CD14-positive monocyte (primary cell): ENCODE measurements around the gene CES4A. TPM values are rescaled to one million over a fixed set of nuclear protein-coding genes. Genes with fewer than 3 reads are reported as not detected.

Experiments
- DNase-seq, 3 donors: peaks; one replicate each; pipeline ENCODE4 v3.0.0-alpha.2; 2011 to 2022
- H2AFZ ChIP-seq: 2 replicates; pipeline ENCODE4 v1.6.0; 2012; ENCODE audit warnings: mild to moderate bottlenecking, low read depth, low read length, inconsistent platforms; ENCODE audit not compliant: insufficient read depth, poor library complexity, severe bottlenecking
- H3K27ac ChIP-seq, 2 donors: 1 replicate in 1 of 2; 2 replicates in 1 of 2; pipeline ENCODE4 v1.5.1; 2012 to 2013; ENCODE audit warnings: low read length in 2 of 2, control low read depth in 1 of 2, inconsistent platforms in 1 of 2, low read depth in 1 of 2, mild to moderate bottlenecking in 1 of 2
- H3K27me3 ChIP-seq, 2 donors: one replicate each; pipeline versions ENCODE4 v1.6.0 to v1.6.1; 2011 to 2013; ENCODE audit warnings: low read length in 2 of 2; ENCODE audit not compliant: control insufficient read depth in 2 of 2, insufficient read depth in 2 of 2
- H3K36me3 ChIP-seq, 2 donors: replicated peaks in 1 of 2; 1 replicate in 1 of 2; 2 replicates in 1 of 2; pipeline versions ENCODE4 v1.5.1 to v1.6.1; 2012 to 2013; ENCODE audit warnings: low read length in 2 of 2, control low read depth in 1 of 2, inconsistent platforms in 1 of 2, mild to moderate bottlenecking in 1 of 2; ENCODE audit not compliant: insufficient read depth in 2 of 2, control insufficient read depth in 1 of 2
- H3K4me1 ChIP-seq, 2 donors: 1 replicate in 1 of 2; 2 replicates in 1 of 2; pipeline versions ENCODE4 v1.5.1 to v1.6.1; 2012 to 2013; ENCODE audit warnings: low read length in 2 of 2, control low read depth in 1 of 2, inconsistent platforms in 1 of 2, mild to moderate bottlenecking in 1 of 2, moderate library complexity in 1 of 2; ENCODE audit not compliant: insufficient read depth in 2 of 2, control insufficient read depth in 1 of 2
- H3K4me2 ChIP-seq: replicated peaks from 2 replicates; pipeline ENCODE3; 2012; ENCODE audit warnings: low read length, moderate library complexity, mild to moderate bottlenecking; ENCODE audit not compliant: poor library complexity, severe bottlenecking; ENCODE audit errors: extremely low read depth
- H3K4me3 ChIP-seq, 3 experiments: fragments of 200-600 bp in 1 of 3; sonication (generic) in 1 of 3; replicated peaks in 1 of 3; 1 replicate in 2 of 3; 2 replicates in 1 of 3; pipeline ENCODE4 v1.5.1; 2011 to 2013; ENCODE audit warnings: low read length in 3 of 3, mild to moderate bottlenecking in 3 of 3, control low read depth in 2 of 3, low read depth in 2 of 3, inconsistent platforms in 1 of 3, moderate library complexity in 1 of 3
- H3K79me2 ChIP-seq: 2 replicates; pipeline ENCODE4 v1.6.0; 2012; ENCODE audit warnings: mild to moderate bottlenecking, control low read depth, inconsistent platforms, low read length, moderate library complexity; ENCODE audit not compliant: insufficient read depth
- H3K9ac ChIP-seq: 2 replicates; pipeline ENCODE4 v1.6.0; 2017; ENCODE audit warnings: low read length, mild to moderate bottlenecking; ENCODE audit not compliant: insufficient read depth, poor library complexity, severe bottlenecking
- H3K9me3 ChIP-seq, 2 donors: replicated peaks in 1 of 2; 1 replicate in 1 of 2; 2 replicates in 1 of 2; pipeline versions ENCODE4 v1.5.1 to v1.6.1; 2012 to 2013; ENCODE audit warnings: low read length in 2 of 2, control low read depth in 1 of 2; ENCODE audit not compliant: control insufficient read depth in 1 of 2, insufficient read depth in 1 of 2
- H4K20me1 ChIP-seq: 2 replicates; pipeline ENCODE4 v1.6.0; 2012; ENCODE audit warnings: mild to moderate bottlenecking, low read length, control low read depth, moderate library complexity; ENCODE audit not compliant: insufficient read depth
- H3K27ac Mint-ChIP-seq, 7 donors: one replicate each; pipeline ENCODE4 v1.8.0; 2020; ENCODE audit warnings: mild to moderate bottlenecking in 7 of 7, mixed read lengths in 7 of 7, moderate library complexity in 6 of 7, inconsistent platforms in 2 of 7
- H3K27me3 Mint-ChIP-seq, 3 donors: one replicate each; pipeline ENCODE4 v1.8.0; 2021 to 2022; ENCODE audit warnings: low read depth in 3 of 3, mild to moderate bottlenecking in 3 of 3, mixed read lengths in 3 of 3, moderate library complexity in 3 of 3, inconsistent platforms in 1 of 3
- H3K36me3 Mint-ChIP-seq, 2 donors: one replicate each; pipeline ENCODE4 v1.8.0; 2020; ENCODE audit warnings: mixed read lengths in 2 of 2, inconsistent platforms in 1 of 2, mild to moderate bottlenecking in 1 of 2
- H3K4me1 Mint-ChIP-seq: one replicate; pipeline ENCODE4 v1.8.0; 2020; ENCODE audit warnings: mild to moderate bottlenecking, mixed read lengths
- H3K4me3 Mint-ChIP-seq, 2 donors: one replicate each; pipeline ENCODE4 v1.8.0; 2020; ENCODE audit warnings: mild to moderate bottlenecking in 2 of 2, mixed read lengths in 2 of 2, moderate library complexity in 1 of 2
- H3K9me3 Mint-ChIP-seq, 7 donors: one replicate each; pipeline ENCODE4 v1.8.0; 2020 to 2022; ENCODE audit warnings: mixed read lengths in 7 of 7, mild to moderate bottlenecking in 6 of 7, moderate library complexity in 6 of 7, inconsistent platforms in 2 of 7
- CTCF ChIP-seq: fragments of 200-600 bp; IDR thresholded peaks from one replicate; pipeline ENCODE4 v1.8.0; 2022; ENCODE audit warnings: antibody characterized with exemption, mild to moderate bottlenecking
- WGBS: methylation state at CpG from one replicate; pipeline ENCODE4 v1.1.5; 2013; ENCODE audit warnings: missing lambda C conversion rate; ENCODE audit not compliant: insufficient coverage; 5-methylcytosine and 5-hydroxymethylcytosine counted together
- intact Hi-C, 2 donors: fragments of 100-400 bp; cut with micrococcal nuclease; formaldehyde crosslinking; loops; one replicate each; pipeline versions ENCODE4 v1.15.0 to v1.15.1; 2023
- polyA plus RNA-seq, 3 donors: library from polyadenylated mRNA; depleted of rRNA in 1 of 3; unstranded in 2 of 3; stranded (reverse) in 1 of 3; fragments of 300-500 nt in 2 of 3; fragments of >200 nt in 1 of 3; fragmentation: Illumina TruSeq in 2 of 3; gene quantifications; 1 replicate in 2 of 3; 2 replicates in 1 of 3; pipeline ENCODE4 v1.2.3, GENCODE V29; 2012 to 2021

CES4A gene
- polyA plus RNA-seq, 3 donors: 3.3 to 47.6 (median 4.1) TPM

DNA sequence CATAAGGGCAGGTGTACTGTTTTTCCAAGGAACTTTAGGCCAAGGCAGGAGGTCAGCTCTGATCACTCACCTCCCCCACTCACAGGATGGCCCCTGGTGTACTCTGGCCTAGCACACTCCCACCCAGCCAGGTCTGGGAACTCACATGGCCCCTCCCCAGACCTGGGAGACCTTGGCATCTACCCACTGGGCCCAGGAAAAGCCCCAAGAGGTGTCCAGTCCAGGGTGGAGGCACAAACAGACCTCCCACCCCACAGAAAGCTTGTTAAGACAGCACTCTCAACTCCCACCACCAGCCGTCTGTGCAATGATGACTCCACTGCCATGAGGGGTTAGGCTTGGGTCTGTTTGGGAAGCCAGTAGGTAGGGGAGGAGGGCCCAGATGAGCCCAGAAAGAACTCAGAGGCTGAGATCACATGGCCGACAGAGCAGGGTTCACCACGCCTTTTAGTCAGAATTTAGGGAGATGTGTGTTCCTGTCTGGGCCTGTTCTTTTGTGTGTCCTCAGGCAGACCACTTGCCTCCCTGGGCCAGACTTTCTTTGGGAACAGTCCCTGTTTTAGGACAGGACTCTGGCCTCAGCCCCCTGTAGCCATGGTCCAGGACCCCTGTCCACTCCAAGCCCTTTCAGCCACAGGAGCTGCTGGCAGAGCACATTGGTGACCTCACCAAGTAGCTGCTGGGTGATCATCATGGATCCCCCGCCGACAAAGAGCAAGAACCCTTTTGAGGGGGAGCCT is 28.5 kb downstream of the CES4A start:
- H3K9me3 Mint-ChIP-seq: peaks cover 0 to 7% (median 2%) of the 10 kb centered on the region in 7 donors
- Histone ChIP-seq H3K9ac (no peak overlapping the region), H4K20me1 (no peaks in the 10 kb centered on the region), H3K79me2 (no peaks in the 10 kb centered on the region), H3K36me3 (no peaks in the 10 kb centered on the region), H3K4me3 (no peak overlapping the region), H3K27me3 (peaks cover 14 to 38% of the 10 kb centered on the region in 2 donors), H3K27ac (no peak overlapping the region), H3K9me3 (peaks cover 0 to 7% of the 10 kb centered on the region in 2 donors), H3K4me1 (peaks cover 8 to 14% of the 10 kb centered on the region in 2 donors), H2AFZ (no peak overlapping the region), H3K4me2 (no peak overlapping the region)
- WGBS: 93% methylated on average over 4 of the region's 5 CpGs
- H3K27ac Mint-ChIP-seq: no peak overlapping the region
- TF ChIP-seq CTCF: no peak
- H3K4me1 Mint-ChIP-seq: peaks cover 13% of the 10 kb centered on the region
- H3K27me3 Mint-ChIP-seq: peaks cover 44 to 45% (median 44%) of the 10 kb centered on the region in 3 donors
- DNase-seq: no peak
- intact Hi-C loops: loop anchor here (5.0 kb wide), 1 partner anchor 140 kb away; the partner anchor contains the start of genes FBXL8 (in 2 of the 2) and TRADD (in 2 of the 2)
- no peak overlapping the region for H3K4me3 Mint-ChIP-seq
- H3K36me3 Mint-ChIP-seq: peaks cover 0 to 3% of the 10 kb centered on the region in 2 donors

DNA sequence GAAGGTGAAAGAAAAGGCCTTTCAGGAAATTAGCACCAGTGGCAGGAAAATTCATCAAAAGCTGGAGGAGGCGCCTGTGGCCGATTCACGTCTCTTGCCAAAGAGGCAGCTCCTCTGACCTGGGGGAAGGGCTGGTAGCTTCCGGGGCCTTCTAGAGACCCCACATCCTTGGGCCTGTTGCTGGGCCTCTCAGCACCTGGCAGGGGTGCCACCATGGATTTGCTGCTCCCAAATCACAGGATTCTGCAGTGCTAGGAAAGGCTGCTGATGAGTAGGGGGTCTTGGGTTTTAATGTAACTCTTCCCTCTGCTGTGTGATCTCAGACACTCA is 29.0 kb downstream of the CES4A start:
- Mint-ChIP-seq H3K36me3 (peaks cover 0 to 3% of the 10 kb centered on the region in 2 donors), H3K4me3 (no peak overlapping the region), H3K9me3 (peaks cover 0 to 7% (median 2%) of the 10 kb centered on the region in 7 donors), H3K27ac (no peak overlapping the region), H3K4me1 (peaks cover 13% of the 10 kb centered on the region), H3K27me3 (peaks cover 39 to 40% (median 40%) of the 10 kb centered on the region in 3 donors)
- H3K9ac ChIP-seq: no peak overlapping the region
- H3K4me3 ChIP-seq: no peak overlapping the region
- H2AFZ ChIP-seq: no peak overlapping the region
- peaks cover 0 to 7% of the 10 kb centered on the region in 2 donors for H3K9me3 ChIP-seq
- no peak overlapping the region for H3K27ac ChIP-seq
- H3K36me3 ChIP-seq: no peaks in the 10 kb centered on the region
- no peak overlapping the region for H3K4me2 ChIP-seq
- peaks cover 8 to 14% of the 10 kb centered on the region in 2 donors for H3K4me1 ChIP-seq
- H4K20me1 ChIP-seq: no peaks in the 10 kb centered on the region
- WGBS: 97% methylated on average over 3 of the region's 4 CpGs
- no peaks in the 10 kb centered on the region for H3K79me2 ChIP-seq
- intact Hi-C loops: loop anchor here (5.0 kb wide), 1 partner anchor 140 kb away; the partner anchor contains the start of genes FBXL8 (in 2 of the 2) and TRADD (in 2 of the 2)
- no peak for DNase-seq
- peaks cover 14 to 34% of the 10 kb centered on the region in 2 donors for H3K27me3 ChIP-seq
- TF ChIP-seq CTCF: no peak
